Heart left ventricle (tissue), 16 donors: ENCODE results near the gene JAKMIP1. TPM values are rescaled to one million over a fixed set of nuclear protein-coding genes. Genes with fewer than 3 reads are reported as not detected.

ENCODE experiments used
- ATAC-seq, 4 donors: fragments of 200-7000 bp; cut with Tn5 transposase; one replicate each; pipeline ENCODE4 v1.9.1; 2020 to 2022; ENCODE audit warnings: moderate library complexity in 4 of 4, mild to moderate bottlenecking in 3 of 4, moderate number of reproducible peaks in 1 of 4
- DNase-seq, 5 donors: peaks; one replicate each; pipeline ENCODE4 v3.0.0-alpha.2; 2020
- H3K27ac ChIP-seq, 12 donors: fragments of 200-600 bp; sonication (generic) in 4 of 12; one replicate each; pipeline versions ENCODE4 v1.5.0 to v1.8.0; 2016 to 2022; ENCODE audit warnings: mild to moderate bottlenecking in 2 of 12
- H3K27me3 ChIP-seq, 9 donors: fragments of 200-600 bp; sonication (generic) in 2 of 9; one replicate each; pipeline versions ENCODE4 v1.5.1 to v1.8.0; 2016 to 2022; ENCODE audit warnings: mild to moderate bottlenecking in 3 of 9
- H3K36me3 ChIP-seq, 9 donors: fragments of 200-600 bp; sonication (generic) in 2 of 9; one replicate each; pipeline versions ENCODE4 v1.5.0 to v1.8.0; 2018 to 2022; ENCODE audit warnings: mild to moderate bottlenecking in 2 of 9
- H3K4me1 ChIP-seq, 12 donors: fragments of 200-600 bp; sonication (generic) in 4 of 12; one replicate each; pipeline versions ENCODE4 v1.5.0 to v1.8.0; 2016 to 2022; ENCODE audit warnings: mild to moderate bottlenecking in 3 of 12
- H3K4me3 ChIP-seq, 12 donors: fragments of 200-600 bp; sonication (generic) in 4 of 12; one replicate each; pipeline versions ENCODE4 v1.5.0 to v1.8.0; 2017 to 2022; ENCODE audit warnings: mild to moderate bottlenecking in 9 of 12, moderate library complexity in 4 of 12
- H3K9me3 ChIP-seq, 12 donors: fragments of 200-600 bp; sonication (generic) in 4 of 12; one replicate each; pipeline versions ENCODE4 v1.5.0 to v1.8.0; 2016 to 2022; ENCODE audit warnings: mild to moderate bottlenecking in 1 of 12
- POLR2A ChIP-seq, 2 donors: fragments of 450-650 bp; IDR thresholded peaks; one replicate each; pipeline ENCODE4 v1.6.1; 2017; ENCODE audit warnings: antibody characterized with exemption in 2 of 2, mild to moderate bottlenecking in 2 of 2, moderate library complexity in 2 of 2
- WGBS, 4 donors: extraction: QIAGEN DNeasy Blood & Tissue Kit in 2 of 4; methylation state at CpG; one replicate each; pipeline versions ENCODE4 v1.1.5 to v1.1.7; 2013 to 2018; 5-methylcytosine and 5-hydroxymethylcytosine counted together
- intact Hi-C, 10 donors: fragments of 100-400 bp; cut with DNase I; formaldehyde crosslinking; loops; one replicate each; pipeline versions ENCODE4 v1.11.1 to v1.14.2; 2022
- polyA plus RNA-seq, 2 donors: library from polyadenylated mRNA; stranded (reverse); fragments of 200-250 nt; gene quantifications; one replicate each; pipeline ENCODE4 v1.2.3, GENCODE V29; 2013
- total RNA-seq, 9 donors: library from RNA; depleted of rRNA in 2 of 9; stranded (reverse); fragments of >200 nt in 2 of 9; fragmentation: NEBNext Ultra II Directional in 3 of 9; extraction: Animal tissue kit (Norgen Biotek cat#: 25700) in 3 of 9; gene quantifications; one replicate each; pipeline versions ENCODE4 v1.1.0 to v1.2.4, GENCODE V29; 2016 to 2023
- TF ChIP-seq, protein P1 (sequence below), 12 donors: fragments of 200-600 bp; sonication (generic) in 4 of 12; IDR thresholded peaks; one replicate each; pipeline versions ENCODE4 v1.5.0 to v1.8.0; 2018 to 2022; ENCODE audit warnings: antibody characterized with exemption in 12 of 12, mild to moderate bottlenecking in 5 of 12
- donor health status: ischemic (EF 13 %, LVEDD 7.1; RV severe dilation, severe dysfunction).
- donor health status: healthy with polysubstance abuse.
- donor health status: DM: no; HTN: yes; CAD: no.
- donor health status: DM: no; HTN: no; CAD: no.
- donor health status: ischemic (EF 25% LVEDD 6.9; RV normal size, moderate dysfunction).
- donor health status: ischemic (EF 25% LVEDD 5.7; RV mildly dilated, moderate dysfunction).
- donor health status: healthy.
- donor health status: DM: yes; HTN: yes; CAD: no.
- donor health status: ischemic (EF 35%, LVEDD 5.7; RV mildly dilated, moderate dysfunction).
- donor health status: nonischemic (EF 11% LVEDD 7.7; RV severe dilation, severe dysfunction).
- donor health status: DM: yes; HTN: yes; CAD: no.
- donor health status: PGD.
- donor health status: ischemic (EF 29% LVEDD 5.4; RV normal size, mild dysfunction).
- donor health status: nonischemic (EF 23%, LVEDD 6.1; RV moderate dilation, normal function).

JAKMIP1 gene
- total and polyA plus RNA-seq, 11 donors, result 0.01 to 0.99 (median 0.23) TPM; not detected in 6

DNA sequence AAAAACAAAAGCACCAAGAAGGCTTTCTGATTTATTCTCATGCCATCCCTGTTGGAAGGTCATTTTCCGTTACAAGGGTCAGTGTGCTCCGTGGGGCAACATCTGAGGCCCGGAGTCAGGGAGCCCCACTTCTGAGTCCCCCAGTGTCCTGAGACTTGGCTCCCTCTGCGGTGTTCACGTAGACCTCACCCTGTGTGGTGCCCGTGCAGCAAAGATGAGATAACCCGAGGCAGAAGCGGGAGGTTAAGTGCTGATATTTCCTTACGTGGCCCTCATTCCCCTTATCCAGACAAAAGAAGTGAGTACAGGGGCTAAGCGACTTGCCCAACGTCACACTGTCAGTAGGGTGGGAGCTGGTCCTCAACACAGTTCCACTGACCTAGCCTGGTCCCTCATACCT is 3.5 kb downstream of the JAKMIP1 start:
- H3K36me3 ChIP-seq, result no peaks in the 10 kb centered on the region
- TF ChIP-seq, protein P1, sequence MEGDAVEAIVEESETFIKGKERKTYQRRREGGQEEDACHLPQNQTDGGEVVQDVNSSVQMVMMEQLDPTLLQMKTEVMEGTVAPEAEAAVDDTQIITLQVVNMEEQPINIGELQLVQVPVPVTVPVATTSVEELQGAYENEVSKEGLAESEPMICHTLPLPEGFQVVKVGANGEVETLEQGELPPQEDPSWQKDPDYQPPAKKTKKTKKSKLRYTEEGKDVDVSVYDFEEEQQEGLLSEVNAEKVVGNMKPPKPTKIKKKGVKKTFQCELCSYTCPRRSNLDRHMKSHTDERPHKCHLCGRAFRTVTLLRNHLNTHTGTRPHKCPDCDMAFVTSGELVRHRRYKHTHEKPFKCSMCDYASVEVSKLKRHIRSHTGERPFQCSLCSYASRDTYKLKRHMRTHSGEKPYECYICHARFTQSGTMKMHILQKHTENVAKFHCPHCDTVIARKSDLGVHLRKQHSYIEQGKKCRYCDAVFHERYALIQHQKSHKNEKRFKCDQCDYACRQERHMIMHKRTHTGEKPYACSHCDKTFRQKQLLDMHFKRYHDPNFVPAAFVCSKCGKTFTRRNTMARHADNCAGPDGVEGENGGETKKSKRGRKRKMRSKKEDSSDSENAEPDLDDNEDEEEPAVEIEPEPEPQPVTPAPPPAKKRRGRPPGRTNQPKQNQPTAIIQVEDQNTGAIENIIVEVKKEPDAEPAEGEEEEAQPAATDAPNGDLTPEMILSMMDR (IDR thresholded peaks at IDR 0.05), result no peak
- TF ChIP-seq POLR2A (IDR thresholded peaks at IDR 0.05), result no peak
- H3K4me1 ChIP-seq, result peaks cover 0 to 24% (median 7%) of the 10 kb centered on the region in 12 donors
- no peak overlapping the region for H3K4me3 ChIP-seq
- DNase-seq, result no peak
- no peak for ATAC-seq
- intact Hi-C loops, result no loop called here
- 64 to 67% (median 65%) methylated on average over 11 of the region's 11 CpGs for WGBS, 4 donors
- H3K27ac ChIP-seq, result no peak overlapping the region
- H3K27me3 ChIP-seq, result peaks cover 35 to 85% (median 53%) of the 10 kb centered on the region in 9 donors
- peaks cover 0 to 7% (median 0%) of the 10 kb centered on the region in 12 donors for H3K9me3 ChIP-seq

DNA sequence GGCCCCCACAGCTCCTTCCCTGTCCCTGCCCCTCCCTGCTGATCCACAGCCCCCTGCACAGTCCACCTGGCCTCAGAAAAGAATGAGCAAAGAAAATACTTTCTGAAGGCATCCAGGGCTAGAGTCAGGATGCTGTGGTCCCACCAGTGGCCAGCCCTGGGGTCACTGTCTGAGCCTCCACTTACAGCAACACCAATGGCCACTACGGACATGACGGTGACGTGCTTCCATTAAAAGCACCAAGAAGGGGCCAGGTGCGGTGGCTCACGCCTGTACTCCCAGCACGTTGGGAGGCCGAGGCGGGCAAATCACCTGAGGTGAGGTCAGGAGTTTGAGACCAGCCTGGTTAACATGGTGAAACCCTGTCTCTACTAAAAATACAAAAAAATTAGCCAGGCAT is 4.0 kb downstream of the JAKMIP1 start:
- Histone ChIP-seq H3K27ac (no peak overlapping the region), H3K4me3 (no peak overlapping the region), H3K27me3 (peaks cover 35 to 86% (median 50%) of the 10 kb centered on the region in 9 donors), H3K9me3 (peaks cover 0 to 3% (median 0%) of the 10 kb centered on the region in 12 donors), H3K4me1 (peaks cover 0 to 24% (median 7%) of the 10 kb centered on the region in 12 donors), H3K36me3 (no peaks in the 10 kb centered on the region)
- no peak for DNase-seq
- ATAC-seq, result no peak
- TF ChIP-seq, protein P1 (IDR thresholded peaks at IDR 0.05), result no peak
- no peak for TF ChIP-seq POLR2A (IDR thresholded peaks at IDR 0.05)
- WGBS, 4 donors, result 65 to 81% (median 76%) methylated on average over 8 of the region's 8 CpGs
- intact Hi-C loops, result no loop called here

DNA sequence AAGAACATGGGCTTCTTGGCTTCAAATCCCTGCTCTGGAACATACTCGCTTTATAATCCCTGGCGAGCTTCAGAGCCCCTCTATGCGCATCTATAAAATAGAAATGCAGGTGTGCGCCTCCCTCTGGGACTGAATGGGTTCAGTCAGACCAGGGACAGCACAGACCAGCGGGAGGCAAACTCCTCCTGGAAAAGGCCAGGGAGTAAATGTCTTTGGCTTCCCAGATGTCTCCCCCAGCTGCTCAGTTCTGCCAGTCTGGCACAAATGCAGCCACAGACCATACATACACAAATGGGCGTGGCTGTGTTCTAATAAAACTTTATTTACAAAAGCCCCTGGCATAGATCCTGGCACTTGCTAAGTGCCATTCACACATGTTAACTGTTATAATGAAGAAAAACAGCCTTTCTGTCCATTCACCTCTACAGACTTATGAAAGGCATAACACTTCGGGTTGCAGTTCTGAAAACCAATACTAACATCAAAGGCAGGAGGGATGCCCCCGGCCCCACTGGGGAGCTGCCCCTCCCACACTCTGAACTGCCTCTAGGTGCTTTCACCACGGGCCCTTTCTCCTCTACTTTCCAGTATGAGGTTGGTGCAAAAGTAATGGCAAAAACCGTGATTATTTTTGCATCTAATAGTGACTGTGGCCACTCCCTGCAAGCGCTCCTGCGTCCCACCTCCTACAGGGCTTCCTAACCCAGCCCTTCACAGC is 4.6 kb downstream of the JAKMIP1 start:
- Histone ChIP-seq H3K27me3 (peaks cover 34 to 85% (median 48%) of the 10 kb centered on the region in 9 donors), H3K4me1 (peaks cover 0 to 23% (median 7%) of the 10 kb centered on the region in 12 donors)
- WGBS, 4 donors, result 60 to 68% (median 64%) methylated on average over 12 of the region's 12 CpGs

More for the DNA sequence above, 4.6 kb downstream of the JAKMIP1 start:
- no peak overlapping the region for H3K27ac ChIP-seq
- no peak for TF ChIP-seq POLR2A (IDR thresholded peaks at IDR 0.05)
- TF ChIP-seq, protein P1 (IDR thresholded peaks at IDR 0.05), result no peak
- intact Hi-C loops, result no loop called here
- ATAC-seq (no peak), DNase-seq (no peak)
- H3K4me3 ChIP-seq, result no peak overlapping the region
- no peaks in the 10 kb centered on the region for H3K36me3 ChIP-seq
- H3K9me3 ChIP-seq, result no peaks in the 10 kb centered on the region
